Activated CD4-positive, alpha-beta T cell treated with anti-CD3 and anti-CD28 coated beads, Interleukin-10, Interleukin-2, amounts not matched to agents 100 ng/mL and 50 ng/mL, durations not matched to agents 16 hours and 8 hours (primary cell): Measurements from ENCODE around the gene ABR.

ENCODE experiments used
- DNase-seq: peaks from one replicate; pipeline ENCODE4 v3.0.0-alpha.2; 2020

Gene ABR

DNA sequence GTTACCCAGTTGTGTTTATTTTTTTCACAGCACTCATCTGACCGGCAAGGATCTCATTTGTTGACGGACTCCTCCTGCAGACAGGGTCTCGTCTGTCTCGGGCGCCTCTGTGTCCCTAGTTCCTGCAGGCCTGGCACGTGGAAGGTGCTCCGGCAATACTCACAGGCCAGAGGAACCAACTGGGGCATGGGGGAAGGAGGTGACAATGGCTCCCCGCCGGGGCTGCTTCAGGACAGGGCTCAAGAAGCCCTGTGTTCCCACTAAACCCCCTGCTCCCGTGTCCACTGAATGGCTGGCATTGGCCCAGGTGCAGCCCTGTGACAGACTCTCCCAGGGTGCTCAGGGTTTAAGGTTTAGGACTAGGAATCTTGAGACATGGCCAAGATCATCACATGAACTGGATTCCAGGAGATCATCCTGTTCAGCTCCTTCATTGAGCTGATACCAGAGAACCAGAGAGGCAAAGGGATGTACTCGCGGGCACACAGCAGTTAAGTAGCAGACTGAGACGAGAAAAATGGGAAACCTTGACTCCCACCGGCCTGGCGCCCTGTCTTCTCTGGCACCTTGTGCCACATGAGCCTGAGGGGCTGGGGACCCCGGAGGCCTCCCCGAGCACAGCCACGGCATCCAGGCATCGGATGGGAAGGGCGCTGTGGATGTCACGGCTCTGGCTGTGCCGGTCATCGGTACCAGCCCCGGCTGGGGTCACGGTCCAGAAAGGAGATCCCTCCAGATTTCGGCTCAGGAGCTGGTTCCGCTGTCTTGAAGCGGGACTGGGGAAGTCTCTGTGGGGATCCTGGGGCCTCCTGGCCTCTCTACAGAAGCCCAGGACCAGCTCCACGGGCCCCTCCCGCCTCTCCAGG, 153.8 kb downstream of the ABR start:
- DNase-seq, result no peak

DNA sequence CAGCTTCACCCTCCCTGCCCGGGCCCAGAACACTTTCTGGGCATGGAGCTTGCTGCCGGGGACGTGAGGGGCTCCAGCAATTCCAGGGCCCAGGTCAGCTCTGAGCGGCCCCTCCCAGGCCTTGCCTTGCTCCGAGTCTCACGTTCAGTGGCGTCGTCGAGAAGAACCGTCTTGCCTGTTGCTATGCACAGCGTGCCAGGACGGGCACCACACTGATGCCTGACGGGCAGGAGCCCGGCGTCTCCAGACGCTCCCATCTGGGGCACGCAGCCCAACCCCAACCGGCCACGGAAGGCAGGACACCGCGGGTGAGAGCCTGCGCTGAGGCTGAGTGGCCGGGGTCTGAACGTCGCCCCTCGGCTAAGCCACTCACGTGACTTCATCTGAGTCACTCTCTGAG, 155.7 kb downstream of the ABR start:
- DNase-seq, result no peak

GRCh38 chr17:1022278-1023024, 157.3 kb downstream of the ABR start:
- DNase-seq, result no peak

GRCh38 chr17:1021147-1021546, 158.6 kb downstream of the ABR start:
- DNase-seq, result no peak

DNA sequence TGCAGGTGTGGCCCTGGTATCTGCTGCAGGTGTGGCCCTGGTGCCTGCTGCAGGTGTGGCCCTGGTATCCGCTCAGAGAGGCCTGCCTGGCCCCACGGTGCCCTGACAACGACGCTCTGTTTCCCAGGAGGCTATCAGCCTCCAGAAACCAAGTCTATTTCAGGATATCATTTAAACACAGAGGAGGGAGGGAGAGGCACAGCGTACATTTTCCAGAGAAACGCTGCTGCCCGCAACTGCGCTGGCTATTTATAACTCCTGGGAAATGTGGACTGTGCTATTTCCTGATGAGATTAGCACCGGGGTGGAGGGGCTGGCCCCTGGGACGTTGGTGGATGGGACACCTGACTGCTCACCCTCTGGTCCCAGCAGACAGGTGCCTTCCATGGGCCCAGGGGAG, 160.3 kb downstream of the ABR start:
- DNase-seq, result no peak

- DNase-seq, result no peak
Observed at GRCh38 chr17:1018547-1018946, 161.2 kb downstream of the ABR start.

DNA sequence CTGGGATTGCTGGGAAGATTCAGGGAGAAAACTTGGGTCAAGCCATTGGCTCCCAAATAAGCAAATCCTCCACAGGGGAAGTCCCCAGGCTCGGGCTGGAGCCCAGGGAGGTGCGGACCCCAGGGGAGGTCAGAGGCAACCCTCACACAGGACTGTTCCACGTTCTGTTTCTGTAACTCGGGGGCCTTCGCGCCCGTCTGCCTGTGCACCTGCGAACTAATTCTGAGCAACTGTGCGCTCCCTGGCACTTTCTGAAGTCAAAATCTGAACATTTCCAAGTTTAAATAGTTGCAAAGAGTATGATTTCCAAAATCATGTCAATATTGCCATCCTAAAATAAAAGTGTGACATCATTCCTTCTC, 166.1 kb downstream of the ABR start:
- no peak for DNase-seq

- DNase-seq, result no peak
Observed at GRCh38 chr17:1012823-1013728, 166.7 kb downstream of the ABR start.

GRCh38 chr17:1011760-1012735, 167.7 kb downstream of the ABR start:
- DNase-seq, result no peak

DNA sequence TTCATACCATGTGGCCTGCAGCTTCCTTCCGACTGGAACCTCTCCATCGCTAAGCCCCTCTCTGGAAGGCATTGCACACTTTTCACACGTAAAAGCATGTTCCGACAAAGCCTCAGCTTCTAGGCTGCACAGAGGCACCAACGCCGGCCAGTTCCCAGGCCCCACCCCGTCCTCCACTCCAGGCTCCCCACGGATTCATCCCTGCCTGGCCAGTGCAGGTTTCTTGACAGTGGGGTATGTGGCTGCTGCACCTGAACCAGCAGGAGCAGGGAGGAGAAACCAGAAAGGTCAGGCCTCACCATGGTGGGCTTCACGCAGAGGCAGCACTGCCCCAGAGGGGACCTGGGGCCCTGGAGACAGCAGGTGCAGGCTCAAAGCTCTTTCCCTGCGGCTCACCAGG, 168.6 kb downstream of the ABR start:
- DNase-seq, result no peak

- no peak for DNase-seq
Observed at GRCh38 chr17:1010586-1010985, 169.2 kb downstream of the ABR start.

- no peak for DNase-seq
Observed at GRCh38 chr17:1010086-1010450, 169.7 kb downstream of the ABR start.

- DNase-seq, result no peak
Observed at GRCh38 chr17:1009229-1010085, 170.3 kb downstream of the ABR start.

DNA sequence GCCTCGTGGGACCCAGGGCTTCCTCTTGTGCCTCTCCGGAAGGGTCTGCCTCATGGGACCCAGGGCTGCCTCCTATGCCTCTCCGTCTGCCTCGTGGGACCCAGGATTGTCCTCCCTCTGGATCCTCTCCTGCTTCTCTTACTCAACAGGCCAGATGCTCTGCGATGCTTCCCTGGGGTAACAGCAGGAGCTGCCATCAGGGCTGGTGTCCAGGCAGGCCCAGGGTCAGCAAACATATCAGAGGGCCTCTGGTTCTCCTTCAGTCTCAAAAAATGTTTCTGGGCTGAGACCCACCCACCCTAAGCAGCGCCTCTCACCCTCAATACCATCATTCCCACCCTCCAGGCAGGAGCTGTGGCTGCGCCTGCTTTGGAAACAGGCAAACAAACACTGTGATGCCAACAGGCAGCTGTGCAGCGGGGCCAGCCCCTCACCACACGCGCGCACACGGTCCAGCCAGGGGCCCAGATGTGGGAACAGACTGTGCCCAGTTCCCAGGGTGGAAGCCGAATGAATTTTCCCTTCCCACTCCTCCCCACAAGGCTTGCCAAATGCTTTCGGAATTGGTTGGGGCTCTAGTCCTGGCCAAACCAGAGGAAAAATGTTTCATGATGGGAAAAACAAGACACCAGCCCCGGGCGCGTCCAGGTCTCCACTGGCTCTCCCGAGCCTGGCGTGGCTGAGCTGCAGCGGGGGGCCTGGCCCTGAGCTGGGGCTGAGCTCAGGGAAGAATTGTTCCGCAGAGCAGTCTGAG, 171.6 kb downstream of the ABR start:
- no peak for DNase-seq

- no peak for DNase-seq
Observed at GRCh38 chr17:1007310-1008007, 172.3 kb downstream of the ABR start.

- DNase-seq, result no peak
Observed at GRCh38 chr17:1006054-1006453, 173.7 kb downstream of the ABR start.

DNA sequence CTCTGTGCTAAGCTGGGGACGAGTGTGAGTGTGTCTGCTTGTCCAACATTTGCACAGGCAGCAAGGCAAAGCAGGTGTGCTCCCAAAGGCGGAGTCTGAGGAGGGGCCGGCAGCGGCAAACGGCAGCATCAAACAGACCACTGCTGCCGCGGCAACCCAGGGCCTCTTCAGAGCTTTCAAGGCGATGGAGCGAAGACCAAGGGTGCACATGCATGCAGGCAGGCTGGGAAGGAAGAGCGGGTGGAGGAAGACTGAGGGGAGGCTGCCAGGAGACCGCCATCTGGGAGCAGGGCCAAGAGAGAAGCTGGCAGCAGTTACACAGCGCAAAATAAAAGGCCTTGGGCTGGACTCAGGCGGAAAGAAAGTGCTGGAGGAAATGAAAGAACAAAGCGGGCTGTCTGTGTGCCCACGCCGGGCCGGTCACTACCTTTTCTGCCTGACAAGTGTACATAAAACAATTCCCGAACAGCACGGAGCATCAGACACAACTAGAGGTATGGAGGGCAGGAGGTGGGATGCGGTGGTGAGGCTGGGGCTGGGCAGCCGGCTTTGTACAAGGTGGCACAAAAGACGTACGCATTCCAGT, 174.3 kb downstream of the ABR start:
- DNase-seq, result no peak

GRCh38 chr17:1004769-1005295, 174.9 kb downstream of the ABR start:
- DNase-seq, result no peak
